NCI-H2107 treated with DMSO at 0.1 percent for 48 hours (cell line): ENCODE results near the gene TTC34.
"Not testable (repeated sequence)": the region's sequence is repeated elsewhere in the genome, so short reads cannot be mapped to it uniquely, and the experiment has no call there.

Source experiments
- DNase-seq: peaks from one replicate; lab custom pipeline; 2025; ENCODE audit not compliant: unreplicated experiment; lab: John Stamatoyannopoulos, UW

Gene TTC34

DNA sequence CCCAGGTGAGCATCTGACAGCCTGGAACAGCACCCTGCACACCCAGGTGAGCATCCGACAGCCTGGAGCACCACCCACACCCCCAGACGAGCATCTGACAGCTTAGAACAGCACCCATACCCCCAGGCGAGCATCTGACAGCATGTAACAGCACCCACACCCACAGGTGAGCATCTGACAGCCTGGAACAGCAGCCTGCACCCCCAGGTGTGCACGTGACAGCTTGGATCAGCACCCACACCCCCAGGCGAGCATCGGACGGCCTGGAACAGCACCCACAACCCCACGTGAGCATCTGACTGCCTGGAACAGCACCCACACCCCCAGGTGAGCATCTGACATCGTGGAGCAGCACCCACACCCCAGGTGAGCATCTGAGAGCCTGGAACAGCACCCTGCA is 116.6 kb downstream of the TTC34 start:
- not testable (repeated sequence) for DNase-seq

DNA sequence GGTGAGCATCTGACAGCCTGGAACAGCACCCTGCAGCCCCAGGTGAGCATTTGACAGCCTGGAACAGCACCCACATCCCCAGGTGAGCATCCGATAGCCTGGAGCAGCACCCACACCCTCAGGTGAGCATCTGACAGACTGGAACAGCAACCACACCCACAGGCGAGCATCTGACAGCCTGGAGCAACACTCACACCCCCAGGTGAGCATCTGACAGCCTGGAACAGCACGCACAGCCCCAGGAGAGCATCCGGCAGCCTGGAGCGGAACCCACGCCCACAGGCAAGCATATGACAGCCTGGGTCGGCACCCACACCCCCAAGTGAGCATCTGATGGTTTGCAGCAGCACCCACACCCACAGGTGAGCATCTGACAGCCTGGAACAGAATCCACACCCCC is 117.5 kb downstream of the TTC34 start:
- DNase-seq: not testable (repeated sequence)

DNA sequence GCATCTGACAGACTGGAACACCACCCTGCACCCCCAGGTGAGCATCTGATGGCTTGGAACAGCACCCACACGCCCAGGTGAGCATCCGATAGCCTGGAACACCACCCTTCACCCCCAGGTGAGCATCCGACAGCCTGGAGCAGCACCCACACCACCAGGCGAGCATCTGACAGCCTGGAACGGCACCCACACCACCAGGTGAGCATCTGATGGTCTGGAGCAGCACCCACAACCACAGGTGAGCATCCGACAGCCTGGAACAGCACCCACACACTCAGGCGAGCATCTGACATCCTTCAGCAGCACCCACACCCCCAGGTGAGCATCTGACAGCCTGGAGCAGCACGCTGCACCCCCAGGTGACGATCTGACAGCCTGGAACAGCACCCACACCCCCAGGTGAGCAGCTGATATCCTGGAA is 118.2 kb downstream of the TTC34 start:
- DNase-seq: not testable (repeated sequence)

DNA sequence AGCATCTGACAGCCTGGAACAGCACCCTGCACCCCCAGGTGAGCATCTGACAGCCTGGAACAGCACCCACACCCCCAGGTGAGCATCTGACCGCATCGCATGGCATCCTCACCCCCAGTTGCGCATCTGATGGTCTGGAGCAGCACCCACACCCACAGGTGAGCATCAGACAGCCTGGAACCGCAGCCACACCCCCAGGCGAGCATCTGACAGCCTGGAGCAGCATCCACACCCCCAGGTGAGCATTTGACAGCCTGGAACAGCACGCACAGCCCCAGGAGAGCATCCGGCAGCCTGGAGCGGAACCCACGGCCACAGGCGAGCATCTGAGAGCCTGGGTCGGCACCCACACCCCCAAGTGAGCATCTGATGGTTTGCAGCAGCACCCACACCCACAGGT is 118.6 kb downstream of the TTC34 start:
- DNase-seq: not testable (repeated sequence)

DNA sequence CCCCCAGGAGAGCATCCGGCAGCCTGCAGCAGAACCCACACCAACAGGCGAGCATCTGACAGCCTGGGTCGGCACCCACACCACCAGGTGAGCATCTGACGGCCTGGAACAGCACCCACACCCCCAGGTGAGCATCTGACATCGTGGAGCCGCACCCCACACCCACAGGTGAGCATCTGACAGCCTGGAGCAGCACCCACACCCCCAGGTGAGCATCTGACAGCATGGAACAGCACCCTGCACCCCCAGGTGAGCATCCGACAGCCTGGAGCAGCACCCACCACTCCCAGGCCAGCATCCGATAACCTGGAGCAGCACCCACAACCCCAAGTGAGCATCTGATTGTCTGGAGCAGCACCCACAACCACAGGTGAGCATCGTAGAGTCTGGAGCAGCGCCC is 124.8 kb downstream of the TTC34 start:
- DNase-seq: not testable (repeated sequence)

DNA sequence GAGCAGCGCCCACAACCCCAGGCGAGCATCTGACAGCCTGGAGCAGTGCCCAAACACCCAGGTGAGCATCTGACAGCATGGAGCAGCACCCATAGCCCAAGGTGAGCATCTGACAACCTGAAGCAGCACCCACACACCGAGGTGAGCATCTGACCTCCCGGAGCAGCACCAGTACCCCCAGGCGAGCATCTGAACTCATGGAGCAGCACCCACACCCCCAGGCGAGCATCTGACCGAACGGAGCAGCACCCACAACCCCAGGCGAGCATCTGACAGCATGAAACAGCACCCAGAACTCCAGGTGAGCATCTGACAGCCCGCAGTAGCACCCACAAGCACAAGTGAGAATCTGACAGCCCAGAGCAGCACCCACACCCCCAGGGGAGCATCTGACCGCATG is 129.8 kb downstream of the TTC34 start:
- not testable (repeated sequence) for DNase-seq

DNA sequence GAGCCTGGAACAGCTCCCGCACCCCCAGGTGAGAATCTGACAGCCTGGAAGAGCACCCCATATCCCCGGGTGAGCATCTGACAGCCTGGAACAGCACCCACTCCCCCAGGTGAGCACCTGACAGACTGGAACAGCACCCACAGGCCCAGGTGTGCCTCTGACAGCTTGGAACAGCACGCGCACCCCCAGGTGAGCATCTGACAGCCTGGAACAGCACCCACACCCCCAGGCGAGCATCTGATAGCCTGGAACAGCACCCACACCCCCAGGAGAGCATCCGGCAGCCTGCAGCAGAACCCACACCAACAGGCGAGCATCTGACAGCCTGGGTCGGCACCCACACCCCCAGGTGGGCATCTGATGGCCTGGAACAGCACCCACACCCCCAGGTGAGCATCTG is 141.7 kb downstream of the TTC34 start:
- not testable (repeated sequence) for DNase-seq

DNA sequence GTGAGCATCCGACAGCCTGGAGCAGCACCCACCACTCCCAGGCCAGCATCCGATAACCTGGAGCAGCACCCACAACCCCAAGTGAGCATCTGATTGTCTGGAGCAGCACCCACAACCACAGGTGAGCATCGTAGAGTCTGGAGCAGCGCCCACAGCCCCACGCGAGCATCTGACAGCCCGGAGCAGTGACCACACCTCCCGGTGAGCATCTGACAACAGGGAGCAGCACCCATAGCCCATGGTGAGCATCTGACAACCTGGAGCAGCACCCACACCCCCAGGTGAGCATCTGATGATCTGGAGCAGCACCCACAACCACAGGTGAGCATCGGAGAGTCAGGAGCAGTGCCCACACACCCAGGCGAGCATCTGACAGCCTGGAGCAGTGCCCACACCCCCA is 143.6 kb downstream of the TTC34 start:
- not testable (repeated sequence) for DNase-seq

DNA sequence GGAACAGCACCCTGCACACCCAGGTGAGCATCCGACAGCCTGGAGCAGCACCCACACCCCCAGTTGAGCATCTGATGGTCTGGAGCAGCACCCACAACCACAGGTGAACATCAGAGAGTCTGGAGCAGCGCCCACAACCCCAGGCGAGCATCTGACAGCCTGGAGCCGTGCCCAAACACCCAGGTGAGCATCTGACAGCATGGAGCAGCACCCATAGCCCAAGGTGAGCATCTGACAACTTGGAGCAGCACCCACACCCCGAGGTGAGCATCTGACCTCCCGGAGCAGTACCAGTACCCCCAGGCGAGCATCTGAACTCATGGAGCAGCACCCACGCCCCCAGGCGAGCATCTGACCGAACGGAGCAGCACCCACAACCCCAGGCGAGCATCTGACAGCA is 144.4 kb downstream of the TTC34 start:
- not testable (repeated sequence) for DNase-seq

DNA sequence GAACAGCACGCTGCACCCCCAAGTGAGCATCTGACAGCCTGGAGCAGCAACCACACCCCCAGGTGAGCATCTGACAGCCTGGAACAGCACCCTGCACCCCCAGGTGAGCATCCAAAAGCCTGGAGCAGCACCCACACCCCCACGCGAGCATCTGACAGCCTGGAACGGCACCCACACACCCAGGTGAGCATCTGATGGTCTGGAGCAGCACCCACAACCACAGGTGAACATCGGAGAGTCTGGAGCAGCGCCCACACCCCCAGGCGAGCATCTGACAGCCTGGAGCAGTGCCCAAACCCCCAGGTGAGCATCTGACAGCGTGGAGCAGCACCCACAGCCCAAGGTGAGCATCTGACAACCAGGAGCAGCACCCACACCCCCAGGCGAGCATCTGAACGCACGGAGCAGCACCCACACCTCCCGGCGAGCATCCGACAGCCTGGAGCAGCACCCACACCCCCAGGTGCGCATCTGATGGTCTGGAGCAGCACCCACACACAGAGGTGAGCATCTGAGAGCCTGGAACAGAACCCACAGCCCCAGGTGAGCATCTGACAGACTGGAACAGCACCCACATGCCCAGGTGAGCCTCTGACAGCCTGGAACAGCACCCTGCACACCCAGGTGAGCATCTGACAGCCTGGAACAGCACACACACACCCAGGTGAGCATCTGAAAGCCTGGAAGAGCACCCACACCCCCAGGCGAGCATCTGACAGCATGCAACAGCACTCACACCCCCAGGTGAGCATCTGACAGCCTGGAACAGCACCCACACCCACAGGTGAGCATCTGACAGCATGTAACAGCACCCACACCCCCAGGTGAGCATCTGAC is 145.7 kb downstream of the TTC34 start:
- not testable (repeated sequence) for DNase-seq

DNA sequence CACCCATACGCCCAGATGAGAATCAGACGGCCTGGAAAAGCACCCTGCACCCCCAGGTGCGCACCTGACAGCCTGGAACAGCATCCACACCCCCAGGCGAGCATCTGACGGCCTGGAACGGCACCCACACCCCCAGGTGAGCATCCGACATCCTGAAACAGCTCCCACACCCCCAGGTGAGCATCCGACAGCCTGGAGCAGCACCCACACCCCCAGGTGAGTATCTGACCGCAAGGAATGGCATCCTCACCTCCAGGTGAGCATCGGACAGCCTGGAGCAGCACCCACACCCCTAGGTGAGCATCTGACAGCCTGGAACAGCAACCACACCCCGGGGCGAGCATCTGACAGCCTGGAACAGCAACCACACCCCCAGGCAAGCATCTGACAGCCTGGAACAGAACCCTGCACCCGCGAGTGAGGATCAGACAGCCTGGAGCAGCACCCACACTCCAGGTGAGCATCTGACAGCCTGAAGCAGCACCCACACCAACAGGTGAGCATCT is 147.0 kb downstream of the TTC34 start:
- DNase-seq: not testable (repeated sequence)

DNA sequence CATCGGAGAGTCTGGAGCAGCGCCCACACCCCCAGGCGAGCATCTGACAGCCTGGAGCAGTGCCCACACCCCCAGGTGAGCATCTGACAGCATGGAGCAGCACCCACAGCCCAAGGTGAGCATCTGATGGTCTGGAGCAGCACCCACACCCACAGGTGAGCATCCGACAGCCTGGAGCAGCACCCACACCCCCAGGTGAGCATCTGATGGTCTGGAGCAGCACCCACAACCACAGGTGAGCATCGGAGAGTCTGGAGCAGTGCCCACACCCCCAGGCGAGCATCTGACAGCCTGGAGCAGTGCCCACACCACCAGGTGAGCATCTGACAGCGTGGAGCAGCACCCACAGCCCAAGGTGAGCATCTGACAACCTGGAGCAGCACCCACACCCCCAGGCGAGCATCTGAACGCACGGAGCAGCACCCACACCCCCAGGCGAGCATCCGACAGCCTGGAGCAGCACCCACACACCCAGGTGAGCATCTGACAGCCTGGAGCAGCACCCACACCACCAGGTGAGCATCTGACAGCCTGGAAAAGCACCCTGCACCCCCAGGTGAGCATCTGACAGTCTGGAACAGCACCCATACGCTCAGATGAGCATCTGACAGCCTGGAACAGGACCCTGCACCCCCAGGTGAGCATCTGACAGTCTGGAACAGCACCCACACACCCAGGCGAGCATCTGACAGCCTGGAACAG is 147.6 kb downstream of the TTC34 start:
- DNase-seq: not testable (repeated sequence)

DNA sequence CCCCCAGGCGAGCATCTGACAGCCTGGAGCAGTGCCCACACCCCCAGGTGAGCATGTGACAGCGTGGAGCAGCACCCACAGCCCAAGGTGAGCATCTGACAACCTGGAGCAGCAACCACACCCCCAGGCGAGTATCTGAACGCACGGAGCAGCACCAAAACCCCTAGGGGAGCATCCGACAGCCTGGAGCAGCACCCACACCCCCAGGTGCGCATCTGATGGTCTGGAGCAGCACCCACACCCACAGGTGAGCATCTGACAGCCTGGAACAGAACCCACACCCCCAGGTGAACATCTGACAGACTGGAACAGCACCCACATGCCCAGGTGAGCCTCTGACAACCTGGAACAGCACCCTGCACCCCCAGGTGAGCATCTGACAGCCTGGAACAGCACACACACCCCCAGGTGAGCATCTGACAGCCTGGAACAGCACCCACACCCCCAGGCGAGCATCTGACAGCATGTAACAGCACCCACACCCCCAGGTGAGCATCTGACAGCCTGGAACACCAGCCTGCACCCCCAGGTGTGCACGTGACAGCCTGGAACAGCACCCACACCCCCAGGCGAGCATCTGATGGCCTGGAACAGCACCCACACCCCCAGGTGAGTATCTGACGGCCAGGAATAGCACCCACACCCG is 148.4 kb downstream of the TTC34 start:
- not testable (repeated sequence) for DNase-seq

DNA sequence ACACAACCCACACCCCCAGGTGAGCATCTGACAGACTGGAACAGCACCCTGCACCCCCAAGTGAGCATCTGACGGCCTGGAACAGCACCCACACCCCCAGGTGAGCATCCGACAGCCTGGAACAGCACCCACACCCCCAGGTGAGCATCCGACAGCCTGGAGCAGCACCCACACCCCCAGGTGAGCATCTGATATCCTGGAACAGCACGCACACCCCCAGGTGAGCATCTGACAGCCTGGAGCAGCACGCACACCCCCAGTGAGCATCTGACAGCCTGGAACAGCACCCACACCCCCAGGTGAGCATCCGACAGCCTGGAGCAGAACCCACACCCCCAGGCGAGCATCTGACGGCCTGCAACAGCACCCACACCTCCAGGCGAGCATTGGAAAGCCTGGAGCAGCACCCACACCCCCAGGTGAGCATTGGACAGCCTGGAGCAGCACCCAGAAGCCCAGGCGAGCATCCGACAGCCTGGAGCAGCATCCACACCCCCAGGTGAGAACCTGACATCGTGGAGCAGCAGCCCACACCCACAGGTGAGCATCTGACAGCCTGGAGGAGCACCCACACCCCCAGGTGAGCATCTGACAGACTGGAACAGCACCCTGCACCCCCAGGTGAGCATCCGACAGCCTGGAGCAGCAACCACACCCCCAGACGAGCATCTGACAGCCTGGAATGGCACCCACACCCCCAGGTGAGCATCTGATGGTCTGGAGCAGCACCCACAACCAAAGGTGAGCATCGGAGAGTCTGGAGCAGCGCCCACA is 149.2 kb downstream of the TTC34 start:
- DNase-seq: not testable (repeated sequence)

DNA sequence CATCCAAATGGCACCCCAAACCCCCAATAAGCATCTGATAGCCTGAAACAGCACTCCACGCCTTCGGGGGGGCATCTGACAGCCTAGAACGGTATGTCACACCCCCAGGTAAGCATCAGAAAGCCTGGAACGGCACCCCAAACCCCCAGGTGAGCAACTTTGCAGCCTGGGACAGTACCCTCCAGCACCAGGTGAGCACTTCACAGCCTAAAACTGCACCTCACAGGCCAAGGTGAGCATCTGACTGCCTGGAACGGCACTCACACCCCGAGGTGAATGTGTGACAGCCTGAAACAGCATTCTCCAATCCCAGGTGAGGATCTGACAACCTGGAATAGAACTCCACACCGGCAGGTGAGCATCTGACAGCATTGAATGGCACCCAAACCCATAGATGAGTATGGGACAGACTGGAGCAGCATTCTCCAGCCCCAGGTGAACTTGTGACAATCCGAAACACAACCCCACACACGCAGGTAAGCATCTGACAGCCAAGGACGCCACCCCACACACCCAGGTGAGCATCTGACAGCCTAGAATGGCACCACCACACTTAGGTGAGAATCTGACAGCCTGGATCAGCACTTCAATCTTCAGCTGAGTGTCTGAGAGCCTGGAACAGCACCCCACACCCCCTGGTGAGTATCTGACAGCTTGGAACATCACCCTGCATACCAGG is 150.4 kb downstream of the TTC34 start:
- no peak for DNase-seq

DNA sequence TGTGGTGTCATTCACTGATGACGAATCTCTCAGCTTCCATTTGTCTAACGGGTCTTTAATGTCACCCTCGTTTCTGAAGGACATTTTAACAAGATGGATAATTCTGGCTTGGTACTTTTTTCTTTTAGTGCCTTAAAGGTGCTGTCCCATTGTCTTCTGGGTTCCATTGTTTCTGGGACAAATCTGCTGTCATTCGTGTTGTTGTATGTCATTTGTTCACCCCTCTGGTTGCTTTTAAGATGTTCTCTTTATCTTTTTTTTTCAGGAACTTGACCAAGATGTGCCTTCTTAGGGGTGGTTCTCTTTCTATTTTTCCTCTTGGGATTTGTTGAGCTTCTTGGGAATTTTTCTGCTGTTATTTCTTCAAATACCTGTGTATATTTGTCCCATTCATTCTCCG is 154.7 kb downstream of the TTC34 start:
- no peak for DNase-seq

DNA sequence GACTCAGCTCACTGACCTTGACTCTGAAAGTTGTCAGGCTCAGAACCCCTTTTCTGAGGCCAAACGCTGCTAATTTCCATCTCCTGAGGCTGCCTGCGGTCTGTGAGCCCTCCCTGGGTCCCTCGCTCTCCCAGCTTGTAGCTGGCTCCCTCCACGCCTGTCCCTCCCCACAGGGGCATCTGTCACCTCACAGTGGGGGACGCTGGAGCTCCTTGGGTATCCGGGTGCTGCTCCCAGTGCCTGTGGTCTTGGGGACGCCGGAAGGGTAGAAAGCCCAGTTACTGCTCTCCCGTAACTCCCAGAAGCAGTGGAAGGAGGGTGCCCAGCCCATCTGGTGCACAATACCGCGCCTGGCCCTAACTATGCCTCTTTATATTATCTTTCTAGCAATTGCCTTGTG is 155.7 kb downstream of the TTC34 start:
- no peak for DNase-seq

DNA sequence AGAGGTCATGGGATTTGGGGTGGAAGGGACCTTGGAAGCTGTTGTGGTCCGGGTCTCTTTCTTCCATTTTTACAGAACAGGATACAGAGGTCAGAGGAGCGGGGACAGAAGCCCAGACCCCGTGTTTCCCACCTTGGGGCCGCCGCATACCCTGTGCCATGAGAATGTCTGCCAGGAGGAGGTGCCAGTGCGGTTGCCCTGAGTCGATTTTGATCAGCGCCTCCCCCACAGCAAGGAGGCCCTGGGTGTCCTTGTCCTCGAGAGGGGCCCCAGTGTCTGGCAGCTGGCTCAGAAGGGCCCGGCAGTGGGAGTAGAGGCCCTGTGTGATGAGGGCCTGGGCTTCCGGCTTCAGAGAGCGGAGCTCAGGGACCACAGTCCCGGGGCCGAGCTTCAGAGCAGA is 156.3 kb downstream of the TTC34 start:
- no peak for DNase-seq

DNA sequence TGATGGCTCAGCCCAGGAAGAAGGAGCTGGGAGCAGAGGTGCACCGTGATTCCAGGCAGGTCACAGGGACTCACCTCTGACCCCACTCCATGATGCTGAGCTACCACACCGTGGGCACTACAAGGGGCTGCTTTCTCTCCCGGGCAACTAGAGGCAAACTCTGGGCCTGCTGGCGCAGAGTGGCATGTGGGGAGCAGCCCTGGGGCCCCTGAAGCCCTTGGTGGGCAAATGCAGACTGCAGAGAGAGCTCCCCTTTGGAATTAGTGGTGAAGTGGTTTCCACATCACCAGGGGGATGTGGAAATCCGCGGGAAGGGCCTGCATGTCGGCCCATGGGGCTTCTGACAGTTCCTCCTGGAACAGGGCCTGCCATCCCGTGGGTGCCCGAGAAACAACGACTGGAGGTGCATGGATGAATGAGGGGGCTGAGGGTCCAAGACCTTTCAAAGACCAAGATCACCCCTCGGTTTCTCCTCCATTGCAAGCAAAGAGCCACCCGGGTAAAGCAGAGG is 156.8 kb downstream of the TTC34 start:
- DNase-seq: no peak

DNA sequence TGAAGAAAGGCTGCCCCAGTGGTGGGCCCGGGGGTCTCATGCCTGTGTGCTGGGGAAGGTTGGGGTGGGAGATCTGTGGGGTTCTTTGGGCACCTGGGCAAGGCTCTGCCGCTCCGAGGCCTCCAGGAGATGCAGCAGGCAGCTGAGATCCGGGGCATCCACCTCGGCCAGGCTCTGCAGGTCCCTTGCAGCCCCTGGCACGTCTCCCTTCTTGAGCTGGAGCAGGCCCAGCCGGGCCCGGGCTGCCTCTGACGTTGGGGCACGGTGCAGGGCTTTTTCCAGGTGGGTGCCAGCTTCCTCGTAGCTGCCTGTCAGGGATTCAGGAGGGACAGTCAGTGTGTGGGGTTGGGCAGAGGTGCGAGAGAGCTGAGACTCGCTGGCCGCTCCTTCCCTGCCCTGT is 157.3 kb downstream of the TTC34 start:
- no peak for DNase-seq
